ENCODE results near the gene TEKTIP1. TPM values are rescaled to one million over a fixed set of nuclear protein-coding genes. Genes with fewer than 3 reads are reported as not detected.

Gene TEKTIP1
- total RNA-seq, 4 donors from 2014 or later: 1.4 TPM; not detected in 3

- TF ChIP-seq CTCF (IDR thresholded peaks at IDR 0.05): no peak
- no peak for ATAC-seq (ENCODE audit: low FRiP score)
- no peak for DNase-seq (ENCODE audit: low spot score)
Observed at GRCh38 chr19:3520166-3521103, 18.5 kb upstream of the TEKTIP1 start.

DNA sequence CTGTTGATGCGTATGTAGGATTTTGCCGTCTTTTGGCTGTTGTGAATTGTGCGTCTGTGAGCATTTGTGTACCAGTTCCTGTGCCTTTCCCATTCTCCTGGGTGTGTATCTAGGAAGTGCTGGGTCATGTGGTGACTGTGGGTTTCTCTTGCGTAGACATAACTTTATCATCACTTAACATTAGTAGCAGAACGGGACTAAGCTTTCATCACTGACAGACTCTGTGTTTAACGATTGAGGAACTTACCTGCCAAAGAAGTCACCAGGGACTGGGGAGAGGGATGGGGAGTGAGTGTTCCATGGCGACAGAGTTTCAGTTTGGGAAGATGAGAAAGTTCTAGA is 17.9 kb upstream of the TEKTIP1 start:
- DNase-seq (ENCODE audit: low spot score): no peak
- ATAC-seq (ENCODE audit: low FRiP score): no peak
- no peak for TF ChIP-seq CTCF (IDR thresholded peaks at IDR 0.05)

DNA sequence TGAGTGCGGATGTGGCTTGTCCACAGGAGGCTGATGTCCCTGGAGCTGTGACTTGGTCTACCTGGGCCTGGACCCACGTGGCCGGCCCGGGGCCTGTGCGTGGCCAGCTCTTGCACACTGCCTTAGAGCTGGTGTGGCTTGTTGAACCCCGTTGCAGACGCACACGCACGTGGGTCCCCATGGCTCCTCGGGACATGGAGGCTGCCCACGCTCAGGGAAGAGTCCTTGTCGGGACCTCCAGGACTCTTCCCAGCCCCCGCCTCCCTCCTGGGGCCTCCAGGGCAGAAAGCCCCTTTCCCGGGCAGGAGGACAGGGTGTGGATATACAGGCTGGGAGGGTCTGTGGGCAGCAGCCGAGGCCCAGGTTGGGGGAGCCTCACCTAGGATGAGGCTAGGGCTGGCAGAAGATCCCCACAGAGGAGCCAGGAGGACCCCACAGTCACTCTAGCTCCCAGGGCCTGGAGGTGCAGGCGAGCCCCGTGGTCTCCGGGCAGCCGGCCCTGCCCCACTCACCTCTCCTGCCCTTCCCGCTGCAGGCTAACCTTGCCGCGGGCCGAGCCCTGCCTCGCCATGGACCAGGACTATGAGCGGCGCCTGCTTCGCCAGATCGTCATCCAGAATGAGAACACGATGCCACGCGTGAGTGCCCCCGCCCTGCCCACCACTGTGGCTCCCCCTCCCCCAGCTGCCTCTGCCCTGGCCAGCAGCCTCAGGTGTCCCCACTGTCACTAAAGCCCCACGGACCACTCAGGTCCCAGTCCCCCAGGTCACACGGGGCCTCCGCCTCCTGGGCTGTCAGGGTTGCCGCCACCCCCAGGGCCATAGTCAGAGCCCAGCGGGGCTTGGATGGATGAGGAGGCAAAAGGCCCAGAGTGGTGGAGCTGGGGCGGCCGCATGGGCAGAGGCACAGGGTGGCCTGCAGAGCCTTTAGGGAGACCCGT is 16.3 kb upstream of the TEKTIP1 start:
- ATAC-seq (ENCODE audit: low FRiP score): no peak
- no peak for TF ChIP-seq CTCF (IDR thresholded peaks at IDR 0.05)
- DNase-seq (ENCODE audit: low spot score): no peak

- ATAC-seq (ENCODE audit: low FRiP score) (no peak), DNase-seq (ENCODE audit: low spot score) (no peak)
- no peak for TF ChIP-seq CTCF (IDR thresholded peaks at IDR 0.05)
Observed at GRCh38 chr19:3523361-3524077, 15.5 kb upstream of the TEKTIP1 start.

- DNase-seq (ENCODE audit: low spot score) (no peak), ATAC-seq (ENCODE audit: low FRiP score) (no peak)
- no peak for TF ChIP-seq CTCF (IDR thresholded peaks at IDR 0.05)
Observed at GRCh38 chr19:3524078-3524842, 14.7 kb upstream of the TEKTIP1 start.

- ATAC-seq (ENCODE audit: low FRiP score): no peak
- TF ChIP-seq CTCF (IDR thresholded peaks at IDR 0.05): no peak
- DNase-seq (ENCODE audit: low spot score): no peak
Observed at GRCh38 chr19:3524904-3525451, 14.0 kb upstream of the TEKTIP1 start.
